ENCODE results near the gene METRNL.
A peak's percentile ranks its signal among the peaks of the same experiment; 100 is the strongest.
"Not testable (repeated sequence)": the region's sequence is repeated elsewhere in the genome, so short reads cannot be mapped to it uniquely, and the experiment has no call there.

Gene METRNL

DNA sequence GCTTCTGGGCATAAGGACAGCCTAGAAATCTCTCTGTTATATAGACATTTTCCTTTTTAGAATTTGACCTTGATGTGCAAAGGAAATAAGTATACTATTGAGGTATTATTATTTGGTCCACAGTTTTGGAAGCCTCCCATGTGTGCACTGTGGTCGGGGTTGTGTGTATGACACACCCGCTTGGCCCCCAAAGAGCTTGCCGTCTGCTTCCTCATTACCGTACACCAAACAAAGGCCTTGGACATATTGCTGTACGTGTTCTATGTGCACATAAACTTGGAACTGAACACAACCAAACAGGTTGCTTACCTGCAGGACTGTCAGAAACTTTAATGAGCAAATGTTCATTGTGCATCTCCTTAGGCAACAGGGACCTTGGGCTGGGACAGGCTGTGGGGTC, 38.2 kb downstream of the METRNL start:
- CTCF ChIA-PET: interaction anchor here (1.2 kb wide), 1 partner anchor 68 kb away, joined by 3 read pairs; no protein-coding TSS in a partner anchor
- POLR2A ChIA-PET: no interaction called here
- TF ChIP-seq, protein P1, sequence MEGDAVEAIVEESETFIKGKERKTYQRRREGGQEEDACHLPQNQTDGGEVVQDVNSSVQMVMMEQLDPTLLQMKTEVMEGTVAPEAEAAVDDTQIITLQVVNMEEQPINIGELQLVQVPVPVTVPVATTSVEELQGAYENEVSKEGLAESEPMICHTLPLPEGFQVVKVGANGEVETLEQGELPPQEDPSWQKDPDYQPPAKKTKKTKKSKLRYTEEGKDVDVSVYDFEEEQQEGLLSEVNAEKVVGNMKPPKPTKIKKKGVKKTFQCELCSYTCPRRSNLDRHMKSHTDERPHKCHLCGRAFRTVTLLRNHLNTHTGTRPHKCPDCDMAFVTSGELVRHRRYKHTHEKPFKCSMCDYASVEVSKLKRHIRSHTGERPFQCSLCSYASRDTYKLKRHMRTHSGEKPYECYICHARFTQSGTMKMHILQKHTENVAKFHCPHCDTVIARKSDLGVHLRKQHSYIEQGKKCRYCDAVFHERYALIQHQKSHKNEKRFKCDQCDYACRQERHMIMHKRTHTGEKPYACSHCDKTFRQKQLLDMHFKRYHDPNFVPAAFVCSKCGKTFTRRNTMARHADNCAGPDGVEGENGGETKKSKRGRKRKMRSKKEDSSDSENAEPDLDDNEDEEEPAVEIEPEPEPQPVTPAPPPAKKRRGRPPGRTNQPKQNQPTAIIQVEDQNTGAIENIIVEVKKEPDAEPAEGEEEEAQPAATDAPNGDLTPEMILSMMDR (IDR thresholded peaks at IDR 0.05; ENCODE audit: control extremely low read depth, extremely low read depth, low read depth, missing control alignments): no peak
- DNase-seq (ENCODE audit: extremely low spot score): no peak

DNA sequence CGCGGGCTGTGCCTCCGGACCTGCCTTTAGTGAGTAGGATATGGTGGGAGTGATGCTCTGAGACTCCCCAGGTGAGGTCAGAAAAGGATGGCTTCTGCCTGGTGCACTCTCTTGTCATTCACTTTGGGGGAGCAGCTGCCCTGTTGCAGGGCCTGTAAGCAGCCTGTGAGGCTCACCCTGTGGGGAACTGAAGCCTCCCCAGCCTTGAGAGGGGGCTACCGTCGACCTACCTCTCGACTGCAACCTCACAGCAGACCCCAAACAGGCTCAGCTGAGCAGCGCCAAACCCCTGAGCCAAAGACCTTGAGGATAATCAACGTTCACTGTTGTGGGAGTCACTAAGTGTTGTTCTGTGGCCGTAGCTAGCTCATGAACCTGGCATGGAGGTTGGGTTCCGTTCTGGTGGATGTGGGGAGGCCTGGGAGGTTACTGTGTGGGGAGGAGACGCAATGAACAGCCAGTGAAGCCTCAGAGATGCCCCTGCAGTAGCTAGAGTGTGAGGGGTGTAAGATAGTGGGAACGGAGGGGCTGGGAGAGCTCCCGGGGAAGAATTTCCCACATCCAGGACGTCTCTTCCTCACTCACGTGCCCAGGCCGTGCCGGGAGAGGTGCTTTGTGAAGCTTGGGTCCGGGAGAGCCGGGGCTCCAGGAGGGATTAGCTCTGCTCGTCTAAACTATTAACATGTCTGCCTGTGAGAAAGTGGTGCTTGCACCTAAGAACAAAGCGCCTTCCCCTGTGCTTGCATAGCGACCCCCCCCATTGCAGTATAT, 38.8 kb downstream of the METRNL start:
- CTCF ChIA-PET: interaction anchor here (1.2 kb wide), 1 partner anchor 69 kb away, joined by 3 read pairs; no protein-coding TSS in a partner anchor
- TF ChIP-seq, protein P1 (IDR thresholded peaks at IDR 0.05; ENCODE audit: control extremely low read depth, extremely low read depth, low read depth, missing control alignments): no peak
- POLR2A ChIA-PET: no interaction called here
- DNase-seq (ENCODE audit: extremely low spot score): no peak

DNA sequence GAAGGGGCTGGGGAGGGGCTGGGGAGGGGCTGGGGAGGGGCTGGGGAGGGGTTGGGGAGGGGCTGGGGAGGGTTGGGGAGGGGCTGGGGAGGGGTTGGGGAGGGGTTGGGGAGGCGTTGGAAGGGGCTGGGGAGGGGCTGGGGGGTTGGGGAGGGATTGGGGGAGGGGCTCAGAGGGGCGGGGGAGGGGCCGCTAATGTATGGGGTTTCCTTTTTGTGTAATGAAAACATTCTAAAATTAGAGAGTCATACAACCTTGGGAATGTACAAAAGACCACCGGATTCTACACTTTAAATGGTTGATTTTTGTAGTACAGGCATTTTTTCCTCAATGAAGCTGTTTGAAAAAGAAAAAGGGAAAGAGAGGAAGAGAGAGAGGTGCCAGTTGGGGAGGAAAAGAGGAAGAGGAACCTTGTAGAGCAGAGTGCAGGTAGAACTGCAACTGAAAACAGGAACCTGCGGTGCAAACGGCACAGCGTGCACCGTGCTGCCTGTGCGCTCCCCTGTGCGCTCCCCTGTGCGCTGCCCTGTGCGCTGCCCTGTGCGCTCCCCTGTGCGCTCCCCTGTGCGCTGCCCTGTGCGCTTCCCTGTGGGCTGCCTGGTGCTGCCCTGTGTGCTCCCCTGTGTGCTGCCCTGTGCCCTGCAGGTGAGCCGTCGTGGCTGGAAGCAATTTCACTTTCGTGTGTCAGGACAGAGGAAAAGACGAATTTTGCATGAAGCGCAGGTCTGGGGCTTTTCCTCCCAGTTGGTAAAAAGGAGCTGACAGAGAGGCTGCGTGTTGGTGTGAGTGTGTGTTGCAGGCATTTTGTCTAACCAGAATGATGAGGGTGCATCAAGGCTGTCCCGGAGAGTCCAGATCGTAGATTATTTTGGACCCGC, 40.8 kb downstream of the METRNL start:
- ChIA-PET CTCF (no interaction called here), POLR2A (no interaction called here)
- TF ChIP-seq, protein P1 (IDR thresholded peaks at IDR 0.05; ENCODE audit: control extremely low read depth, extremely low read depth, low read depth, missing control alignments): no peak
- DNase-seq (ENCODE audit: extremely low spot score): peak; percentile 85

DNA sequence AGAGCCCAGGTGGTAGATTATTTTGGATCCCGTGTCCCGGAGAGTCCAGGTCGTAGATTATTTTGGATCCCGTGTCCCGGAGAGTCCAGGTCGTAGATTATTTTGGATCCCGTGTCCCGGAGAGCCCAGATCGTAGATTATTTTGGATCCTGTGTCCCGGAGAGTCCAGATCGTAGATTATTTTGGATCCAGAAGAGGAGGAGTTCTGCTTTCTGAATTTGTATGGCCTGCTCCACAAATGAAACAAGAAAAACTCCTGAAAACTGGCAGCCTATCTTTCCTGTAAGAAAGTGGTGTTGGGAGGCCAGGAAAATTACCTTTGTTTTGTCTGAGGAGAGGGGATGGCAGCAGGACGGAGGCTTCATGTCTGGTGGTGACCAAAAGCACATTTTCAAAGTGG, 42.1 kb downstream of the METRNL start:
- DNase-seq (ENCODE audit: extremely low spot score); CTCF ChIA-PET; POLR2A ChIA-PET: not testable (repeated sequence)

DNA sequence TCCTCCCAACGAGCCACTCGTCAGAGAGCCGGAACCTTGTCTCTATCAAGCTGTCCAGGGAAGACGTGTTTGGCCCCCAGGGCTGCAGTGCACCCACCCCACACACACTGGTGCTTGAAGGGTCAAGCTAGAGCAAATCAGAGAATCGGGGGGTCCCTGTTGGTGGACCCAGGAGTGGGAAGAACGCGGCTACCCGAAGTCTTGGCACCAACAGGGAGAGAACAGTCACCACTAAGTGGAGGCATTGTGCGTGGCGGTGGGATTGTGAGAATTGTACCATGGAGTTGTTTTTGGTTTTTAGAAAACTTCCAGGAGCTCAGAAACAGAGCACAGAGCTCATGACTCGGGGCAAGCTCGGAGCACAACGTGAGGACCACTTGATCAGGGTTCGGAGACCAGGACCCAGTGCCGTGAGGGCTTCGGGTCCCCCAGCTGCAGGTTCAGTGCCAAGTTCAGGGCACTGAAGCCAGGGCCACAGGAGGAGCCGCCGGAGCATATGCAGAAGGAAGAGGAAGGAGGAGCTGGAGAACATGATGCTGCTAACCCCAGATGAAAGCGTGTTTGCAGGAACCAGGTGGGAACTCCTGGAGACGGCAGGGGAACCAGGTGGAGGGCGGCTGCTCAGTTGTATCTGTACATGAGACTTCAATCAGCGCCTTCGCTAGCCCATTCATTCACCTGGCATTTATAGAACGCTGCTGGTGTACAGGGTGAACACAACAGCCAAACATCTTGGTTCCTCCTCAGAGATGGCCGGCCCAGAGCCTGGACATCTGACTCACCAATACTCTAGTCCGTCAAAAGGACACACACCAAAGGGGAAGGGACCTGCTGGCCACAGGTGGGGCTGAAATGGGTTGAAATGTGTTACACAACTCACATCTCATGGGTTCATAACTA, 42.8 kb downstream of the METRNL start:
- ChIA-PET CTCF (interaction anchor here (1.2 kb wide), 1 partner anchor 340 kb away, joined by 3 read pairs; no protein-coding TSS in a partner anchor), POLR2A (interaction anchor here (0.6 kb wide), 1 partner anchor 57 kb away, joined by 7 read pairs; no protein-coding TSS in a partner anchor)
- TF ChIP-seq, protein P1 (IDR thresholded peaks at IDR 0.05; ENCODE audit: control extremely low read depth, extremely low read depth, low read depth, missing control alignments): no peak
- no peak for DNase-seq (ENCODE audit: extremely low spot score)

DNA sequence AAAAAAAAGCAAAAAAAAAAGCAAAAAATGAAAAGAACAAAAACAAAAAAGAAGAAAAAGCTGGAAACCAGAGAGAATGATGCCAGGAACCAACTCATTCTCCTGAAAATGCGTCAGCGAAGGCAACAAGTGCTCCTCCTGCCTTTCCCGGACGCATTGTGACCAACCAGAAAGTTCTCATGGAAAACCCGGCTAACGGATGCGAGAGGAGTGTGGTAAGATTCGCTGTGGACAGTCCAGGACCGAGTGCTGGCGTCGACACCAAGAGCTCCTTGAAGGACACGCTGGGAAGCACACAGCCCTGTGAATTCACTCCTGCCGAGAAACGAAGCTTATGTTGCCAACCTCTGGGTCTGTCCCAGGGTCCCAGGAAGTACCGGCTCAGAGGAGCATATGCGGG, 43.4 kb downstream of the METRNL start:
- CTCF ChIA-PET: interaction anchor here (1.2 kb wide), 1 partner anchor 341 kb away, joined by 3 read pairs; no protein-coding TSS in a partner anchor
- TF ChIP-seq, protein P1 (IDR thresholded peaks at IDR 0.05; ENCODE audit: control extremely low read depth, extremely low read depth, low read depth, missing control alignments): no peak
- no peak for DNase-seq (ENCODE audit: extremely low spot score)
- POLR2A ChIA-PET: interaction anchor here (0.6 kb wide), 1 partner anchor 58 kb away, joined by 7 read pairs; no protein-coding TSS in a partner anchor

Data from GM10248 (cell line).